ENCODE data around the gene CCDC38. TPM values are rescaled to one million over a fixed set of nuclear protein-coding genes. Genes with fewer than 3 reads are reported as not detected.

The CCDC38 gene
- total RNA-seq, 1 experiment from 2014 or later: not detected

GRCh38 chr12:95887311-95887710 is 55.1 kb downstream of the CCDC38 start:
- H3K9me3 Mint-ChIP-seq: no peaks in the 10 kb centered on the region
- no peaks in the 10 kb centered on the region for H3K27me3 Mint-ChIP-seq (ENCODE audit: low read depth)
- ChIA-PET POLR2A (no interaction called here), CTCF (no interaction called here)
- no peaks in the 10 kb centered on the region for H3K36me3 Mint-ChIP-seq
- no peaks in the 10 kb centered on the region for H3K4me1 Mint-ChIP-seq
- no peak overlapping the region for H3K4me3 Mint-ChIP-seq
- DNase-seq (ENCODE audit: low spot score) (no peak), ATAC-seq (no peak)
- no peak overlapping the region for H3K27ac Mint-ChIP-seq
- TF ChIP-seq ZSCAN18 (CRISPR knock-in tag; IDR thresholded peaks at IDR 0.05): no peak

- CTCF ChIA-PET: no interaction called here
- H3K9me3 Mint-ChIP-seq: no peaks in the 10 kb centered on the region
- no peaks in the 10 kb centered on the region for H3K4me1 Mint-ChIP-seq
- H3K27me3 Mint-ChIP-seq (ENCODE audit: low read depth): no peaks in the 10 kb centered on the region
- no peak overlapping the region for H3K4me3 Mint-ChIP-seq
- DNase-seq (ENCODE audit: low spot score) (no peak), ATAC-seq (no peak)
- no peak overlapping the region for H3K27ac Mint-ChIP-seq
- TF ChIP-seq ZNF281 (CRISPR knock-in tag; IDR thresholded peaks at IDR 0.05): no peak
- TF ChIP-seq RORB (CRISPR knock-in tag; IDR thresholded peaks at IDR 0.05): no peak
- no peak for TF ChIP-seq SMAD3 (CRISPR knock-in tag; IDR thresholded peaks at IDR 0.05; ENCODE audit: borderline replicate concordance)
- no peak for TF ChIP-seq PRRX2 (CRISPR knock-in tag; IDR thresholded peaks at IDR 0.05)
- TF ChIP-seq ZSCAN18 (CRISPR knock-in tag; IDR thresholded peaks at IDR 0.05): no peak
- no peak for TF ChIP-seq HMGXB4 (CRISPR knock-in tag; IDR thresholded peaks at IDR 0.05)
- no peak for TF ChIP-seq ZNF396 (CRISPR knock-in tag; IDR thresholded peaks at IDR 0.05; ENCODE audit: borderline replicate concordance)
- TF ChIP-seq ZNF138 (CRISPR knock-in tag; conservative IDR thresholded peaks at IDR 0.05): no peak
- no peak for TF ChIP-seq E2F4 (CRISPR knock-in tag; IDR thresholded peaks at IDR 0.05; ENCODE audit: borderline replicate concordance, low read depth)
- TF ChIP-seq JAZF1 (CRISPR knock-in tag; IDR thresholded peaks at IDR 0.05): no peak
- TF ChIP-seq HMGA2 (CRISPR knock-in tag; IDR thresholded peaks at IDR 0.05): no peak
- TF ChIP-seq SP1 (CRISPR knock-in tag; conservative IDR thresholded peaks at IDR 0.05): no peak
- TF ChIP-seq GTF2I (CRISPR knock-in tag; conservative IDR thresholded peaks at IDR 0.05): no peak
- POLR2A ChIA-PET: interaction anchor here (0.9 kb wide), 1 partner anchor 14 kb away, joined by 3 read pairs; no protein-coding TSS in a partner anchor
- no peaks in the 10 kb centered on the region for H3K36me3 Mint-ChIP-seq
Measured at GRCh38 chr12:95884998-95885397, 57.4 kb downstream of the CCDC38 start.

GRCh38 chr12:95882873-95883272 is 59.5 kb downstream of the CCDC38 start:
- no peaks in the 10 kb centered on the region for H3K4me1 Mint-ChIP-seq
- H3K4me3 Mint-ChIP-seq: no peak overlapping the region
- DNase-seq (ENCODE audit: low spot score) (no peak), ATAC-seq (no peak)
- ChIA-PET CTCF (no interaction called here), POLR2A (no interaction called here)
- H3K9me3 Mint-ChIP-seq: peaks cover 5% of the 10 kb centered on the region
- H3K36me3 Mint-ChIP-seq: peaks cover under 1% of the 10 kb centered on the region; the same call in 1 of the 2 replicates
- no peak overlapping the region for H3K27ac Mint-ChIP-seq
- no peaks in the 10 kb centered on the region for H3K27me3 Mint-ChIP-seq (ENCODE audit: low read depth)
- TF ChIP-seq ZSCAN18 (CRISPR knock-in tag; IDR thresholded peaks at IDR 0.05): no peak
- no peak for TF ChIP-seq CTCF (IDR thresholded peaks at IDR 0.05)
- no peak for TF ChIP-seq ZNF219 (CRISPR knock-in tag; IDR thresholded peaks at IDR 0.05; ENCODE audit: borderline replicate concordance)
- TF ChIP-seq NFYB (CRISPR knock-in tag; conservative IDR thresholded peaks at IDR 0.05; ENCODE audit: low read depth): no peak
- TF ChIP-seq ZNF263 (CRISPR knock-in tag; IDR thresholded peaks at IDR 0.05; ENCODE audit: low read depth): no peak
- no peak for TF ChIP-seq ZBTB43 (CRISPR knock-in tag; IDR thresholded peaks at IDR 0.05)
- TF ChIP-seq GRHL2 (CRISPR knock-in tag; IDR thresholded peaks at IDR 0.05; ENCODE audit: insufficient replicate concordance, severe bottlenecking): no peak

All from WTC11 (cell line).